ENCODE data around the gene NDRG4.

DNA sequence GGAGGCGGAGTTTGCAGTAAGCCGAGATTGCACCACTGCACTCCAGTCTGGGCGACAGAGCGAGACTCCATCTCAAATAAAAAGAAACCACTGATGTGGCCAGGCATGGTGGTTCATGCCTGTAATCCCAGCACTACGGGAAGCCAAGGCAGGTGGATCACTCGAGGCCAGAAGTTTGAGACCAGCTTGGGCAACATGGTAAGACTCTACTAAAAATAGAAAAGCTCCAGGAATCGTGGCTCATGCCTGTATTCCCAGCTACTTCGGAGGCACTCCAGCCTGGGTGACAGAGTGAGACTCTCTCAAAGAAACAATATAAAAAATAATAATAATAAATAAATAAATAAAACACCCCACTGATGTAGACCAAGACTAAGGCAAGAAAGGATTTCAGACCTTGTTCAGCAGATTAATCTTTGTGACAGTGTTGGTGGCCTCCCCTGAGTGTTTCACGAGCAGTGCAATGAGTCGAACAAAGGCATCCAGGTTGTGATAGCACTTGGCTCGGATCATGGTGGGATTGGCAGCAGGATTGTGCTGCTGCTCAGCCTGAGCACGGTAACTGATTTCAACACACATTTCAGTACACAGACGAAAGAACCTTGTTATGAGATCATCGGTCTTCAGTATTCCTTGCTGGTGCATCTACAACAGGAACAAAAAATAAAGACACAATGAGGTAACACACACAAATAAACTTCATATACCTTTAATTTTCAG lies 34.0 kb downstream of the NDRG4 start:
- TF ChIP-seq, protein P1, sequence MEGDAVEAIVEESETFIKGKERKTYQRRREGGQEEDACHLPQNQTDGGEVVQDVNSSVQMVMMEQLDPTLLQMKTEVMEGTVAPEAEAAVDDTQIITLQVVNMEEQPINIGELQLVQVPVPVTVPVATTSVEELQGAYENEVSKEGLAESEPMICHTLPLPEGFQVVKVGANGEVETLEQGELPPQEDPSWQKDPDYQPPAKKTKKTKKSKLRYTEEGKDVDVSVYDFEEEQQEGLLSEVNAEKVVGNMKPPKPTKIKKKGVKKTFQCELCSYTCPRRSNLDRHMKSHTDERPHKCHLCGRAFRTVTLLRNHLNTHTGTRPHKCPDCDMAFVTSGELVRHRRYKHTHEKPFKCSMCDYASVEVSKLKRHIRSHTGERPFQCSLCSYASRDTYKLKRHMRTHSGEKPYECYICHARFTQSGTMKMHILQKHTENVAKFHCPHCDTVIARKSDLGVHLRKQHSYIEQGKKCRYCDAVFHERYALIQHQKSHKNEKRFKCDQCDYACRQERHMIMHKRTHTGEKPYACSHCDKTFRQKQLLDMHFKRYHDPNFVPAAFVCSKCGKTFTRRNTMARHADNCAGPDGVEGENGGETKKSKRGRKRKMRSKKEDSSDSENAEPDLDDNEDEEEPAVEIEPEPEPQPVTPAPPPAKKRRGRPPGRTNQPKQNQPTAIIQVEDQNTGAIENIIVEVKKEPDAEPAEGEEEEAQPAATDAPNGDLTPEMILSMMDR (IDR thresholded peaks at IDR 0.05): no peak
- TF ChIP-seq POLR2A (IDR thresholded peaks at IDR 0.05): no peak
